GM19043 (cell line): ENCODE results near the gene CPTP.
"Not testable (repeated sequence)": the region's sequence is repeated elsewhere in the genome, so short reads cannot be mapped to it uniquely, and the experiment has no call there.

Experiments used
- ATAC-seq: cut with Tn5 transposase; IDR thresholded peaks from one replicate; pipeline ENCODE4 v1.9.1; 2021; ENCODE audit warnings: low read depth; ENCODE audit not compliant: unreplicated experiment

CPTP gene

GRCh38 chr1:1305300-1306069, 19.1 kb upstream of the CPTP start:
- no peak for ATAC-seq

- ATAC-seq, result no peak
These were observed 18.4 kb upstream of the CPTP start for GRCh38 chr1:1306070-1306660.

- no peak for ATAC-seq
These were observed 17.8 kb upstream of the CPTP start for GRCh38 chr1:1306661-1307260.

DNA sequence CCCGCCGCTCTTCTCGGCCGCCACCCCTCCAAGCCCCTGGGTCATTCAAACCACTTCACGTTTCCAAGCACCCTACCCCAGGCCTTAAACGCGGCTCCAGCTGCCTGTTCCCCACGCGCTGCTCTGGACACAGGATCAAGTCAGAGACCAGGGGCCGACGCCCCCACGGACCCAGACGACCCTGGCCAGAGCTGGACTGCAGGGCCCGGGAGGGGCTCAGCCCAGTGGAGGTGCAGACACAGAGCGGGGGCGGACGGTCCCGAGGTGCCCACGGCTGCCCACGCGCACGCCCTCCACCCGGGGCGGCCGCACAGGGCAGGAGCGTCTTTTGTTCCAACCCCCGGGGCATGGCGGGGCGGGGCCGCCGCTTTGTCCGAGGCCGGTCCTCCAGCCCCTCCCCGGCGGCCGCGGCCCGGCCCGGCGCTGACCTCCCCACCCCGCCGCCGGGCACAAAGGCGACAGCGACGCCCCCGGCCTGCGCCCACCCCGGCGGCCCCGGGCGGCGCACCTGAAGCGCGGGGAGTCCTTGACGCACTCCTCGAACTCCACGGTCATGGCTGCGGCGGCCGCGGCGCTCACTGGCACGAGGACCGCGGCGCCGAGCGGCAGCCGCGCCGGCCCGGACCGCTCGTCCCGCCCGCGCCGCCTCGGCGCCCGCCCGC, 17.2 kb upstream of the CPTP start:
- no peak for ATAC-seq

DNA sequence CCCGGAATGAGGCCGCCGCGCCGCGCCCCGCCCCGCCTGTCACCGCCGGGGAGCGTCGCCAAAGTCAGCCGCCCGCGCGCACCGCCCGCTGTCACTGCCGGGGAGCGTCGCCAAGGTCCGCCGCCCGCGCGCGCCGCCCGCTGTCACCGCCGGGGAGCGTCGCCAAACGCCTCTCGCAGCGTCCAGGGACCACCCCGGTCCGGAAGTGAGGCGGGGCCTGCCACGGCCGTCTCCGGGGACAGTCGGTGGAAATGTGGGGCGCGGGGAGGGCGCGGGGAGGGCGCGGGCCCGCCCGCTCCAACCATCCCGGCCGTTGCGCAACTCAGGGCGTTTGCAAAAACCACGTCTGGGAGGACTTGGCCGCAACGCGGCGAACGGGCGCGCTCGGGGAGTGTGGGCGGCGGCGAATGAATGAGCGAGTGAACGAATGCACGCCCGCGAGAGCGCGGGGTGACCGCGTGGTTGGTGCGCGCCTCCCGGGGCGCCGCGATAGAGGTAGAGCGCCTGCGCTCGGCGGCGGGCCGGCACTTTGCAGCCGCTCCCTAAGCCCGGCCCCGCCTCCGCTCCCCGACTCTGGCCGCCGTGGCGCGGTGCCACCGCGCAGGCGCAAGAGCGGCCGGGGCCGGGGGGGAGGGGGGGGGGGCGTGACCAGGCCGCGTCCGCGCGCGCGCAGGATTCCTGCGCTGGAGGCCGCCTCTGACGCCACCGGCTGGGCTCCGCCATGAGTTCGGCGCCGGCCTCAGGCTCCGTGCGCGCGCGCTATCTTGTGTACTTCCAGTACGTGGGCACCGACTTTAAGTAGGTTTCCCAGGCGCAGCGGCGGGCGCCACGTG, 16.5 kb upstream of the CPTP start, which contains the start of the genes ACAP3 and PUSL1:
ACAP3 (minus strand) TSS at position 8 of the 833 bp plus-strand sequence. CDS start 115 bp downstream, outside the sequence.
PUSL1 (plus strand) TSS at position 675 of the 833 bp plus-strand sequence; CDS start at position 722, 47 bp downstream.
- ATAC-seq, result peak; percentile 54

DNA sequence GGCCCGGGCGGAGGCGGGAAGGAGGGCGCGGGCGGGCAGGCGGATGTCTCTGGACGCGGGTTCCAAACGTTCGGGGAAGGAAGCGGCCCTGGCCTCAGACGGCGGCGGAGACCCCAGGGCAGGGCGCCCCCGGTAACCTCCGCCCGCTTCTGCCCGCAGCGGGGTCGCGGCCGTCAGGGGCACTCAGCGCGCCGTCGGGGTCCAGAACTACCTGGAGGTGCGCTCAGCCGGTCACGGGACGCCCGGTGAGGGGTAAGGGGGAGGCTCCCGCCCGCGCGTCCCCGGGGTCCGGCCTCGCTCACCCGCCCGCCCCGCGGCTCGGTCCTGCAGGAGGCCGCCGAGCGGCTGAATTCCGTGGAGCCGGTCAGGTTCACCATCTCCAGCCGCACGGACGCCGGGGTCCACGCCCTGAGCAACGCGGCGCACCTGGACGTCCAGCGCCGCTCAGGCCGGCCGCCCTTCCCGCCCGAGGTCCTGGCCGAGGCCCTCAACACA, 15.8 kb upstream of the CPTP start:
- no peak for ATAC-seq

DNA sequence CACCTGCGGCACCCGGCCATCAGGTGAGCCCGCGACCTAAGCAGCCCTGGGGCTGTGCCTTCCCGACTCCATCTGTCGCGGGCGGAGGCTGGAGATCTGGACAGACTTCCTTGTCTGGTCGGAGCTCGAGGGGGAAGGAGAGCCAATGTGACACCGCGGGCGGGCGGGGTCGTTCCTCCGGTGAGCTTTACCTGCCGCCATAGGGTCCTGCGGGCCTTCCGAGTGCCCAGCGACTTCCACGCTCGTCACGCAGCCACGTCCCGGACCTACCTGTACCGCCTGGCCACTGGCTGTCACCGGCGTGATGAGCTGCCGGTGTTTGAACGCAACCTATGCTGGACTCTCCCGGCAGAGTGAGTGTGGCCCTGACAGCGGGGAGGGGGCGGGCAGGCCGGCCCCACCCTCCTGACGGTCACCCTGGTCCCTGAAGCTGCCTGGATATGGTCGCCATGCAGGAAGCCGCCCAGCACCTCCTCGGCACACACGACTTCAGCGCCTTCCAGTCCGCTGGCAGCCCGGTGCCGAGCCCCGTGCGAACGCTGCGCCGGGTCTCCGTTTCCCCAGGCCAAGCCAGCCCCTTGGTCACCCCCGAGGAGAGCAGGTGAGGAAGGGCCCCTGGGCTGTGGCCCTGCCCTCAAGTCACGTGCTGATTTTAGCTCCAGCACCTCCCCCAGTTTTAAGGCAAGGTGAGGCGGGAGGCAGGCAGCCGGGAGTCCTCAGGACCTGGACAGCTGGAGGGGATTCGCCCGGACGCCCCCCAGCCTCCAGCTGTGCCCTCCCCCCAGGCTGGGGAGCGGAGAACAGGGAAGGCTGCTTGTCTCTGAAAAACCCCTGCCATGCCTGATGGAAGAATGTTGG, 15.1 kb upstream of the CPTP start:
- ATAC-seq, result no peak

GRCh38 chr1:1310109-1310385, 14.6 kb upstream of the CPTP start:
- no peak for ATAC-seq

DNA sequence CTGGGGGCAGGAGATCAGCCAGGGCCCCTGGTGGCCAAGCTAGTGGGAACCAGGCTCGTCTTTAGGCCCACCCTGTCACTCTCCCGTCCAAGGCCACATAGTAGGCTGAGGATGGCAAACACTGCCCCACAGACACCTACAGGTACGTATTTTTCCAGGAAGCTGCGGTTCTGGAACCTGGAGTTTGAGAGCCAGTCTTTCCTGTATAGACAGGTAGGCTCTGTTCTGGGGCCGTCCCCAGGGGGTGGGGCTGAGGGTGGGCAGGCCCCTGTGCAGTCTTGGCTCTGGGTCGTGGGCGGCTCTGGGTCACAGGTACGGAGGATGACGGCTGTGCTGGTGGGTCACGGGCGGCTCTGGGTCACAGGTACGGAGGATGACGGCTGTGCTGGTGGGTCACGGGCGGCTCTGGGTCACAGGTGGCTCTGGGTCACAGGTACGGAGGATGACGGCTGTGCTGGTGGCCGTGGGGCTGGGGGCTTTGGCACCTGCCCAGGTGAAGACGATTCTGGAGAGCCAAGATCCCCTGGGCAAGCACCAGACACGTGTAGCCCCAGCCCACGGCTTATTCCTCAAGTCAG, 14.0 kb upstream of the CPTP start:
- ATAC-seq, result no peak

GRCh38 chr1:1311107-1312104, 13.2 kb upstream of the CPTP start:
- ATAC-seq, result no peak

DNA sequence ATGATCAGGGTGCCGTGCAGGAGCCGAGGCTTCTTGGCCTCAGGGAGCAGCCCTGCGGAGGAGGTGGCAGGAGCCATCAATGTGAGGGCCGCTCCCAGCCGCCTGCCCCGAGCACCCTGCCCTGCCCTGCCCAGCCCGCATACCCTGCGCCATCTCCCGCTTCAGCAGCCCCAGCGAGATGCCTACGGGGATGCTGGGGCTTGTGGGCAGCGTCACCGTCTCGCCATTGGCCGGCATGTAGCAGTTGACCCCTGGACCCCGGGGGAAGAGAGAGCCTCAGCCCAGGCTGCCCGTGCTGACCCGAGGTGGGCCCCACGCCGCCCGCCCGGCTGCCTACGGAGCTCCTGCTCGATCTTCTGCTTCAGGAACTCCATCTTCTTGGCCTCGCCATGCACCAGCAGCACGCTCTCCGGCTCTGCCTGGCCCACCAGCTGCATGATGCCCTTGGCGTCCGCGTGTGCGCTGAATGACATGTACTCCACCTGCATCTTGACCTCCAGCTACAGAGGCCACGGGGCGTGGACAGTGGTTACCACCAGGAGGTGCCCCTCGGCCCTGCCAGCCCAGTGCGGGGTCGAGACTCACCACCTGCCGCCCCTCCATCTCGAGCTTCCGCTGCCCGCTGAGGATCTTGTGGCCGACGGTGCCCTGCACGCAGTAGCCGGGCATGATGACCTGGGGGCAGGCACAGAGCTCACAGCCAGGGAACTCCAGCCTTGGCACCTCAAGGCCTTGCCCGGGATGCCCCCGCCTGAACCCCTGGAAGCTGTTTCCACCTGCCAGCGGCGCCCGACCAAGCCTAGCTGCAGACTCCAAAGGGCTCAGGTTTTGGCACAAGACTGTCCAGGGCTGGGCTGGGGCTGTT, 11.9 kb upstream of the CPTP start:
- no peak for ATAC-seq

GRCh38 chr1:1313500-1314236, 10.9 kb upstream of the CPTP start:
- ATAC-seq, result no peak

DNA sequence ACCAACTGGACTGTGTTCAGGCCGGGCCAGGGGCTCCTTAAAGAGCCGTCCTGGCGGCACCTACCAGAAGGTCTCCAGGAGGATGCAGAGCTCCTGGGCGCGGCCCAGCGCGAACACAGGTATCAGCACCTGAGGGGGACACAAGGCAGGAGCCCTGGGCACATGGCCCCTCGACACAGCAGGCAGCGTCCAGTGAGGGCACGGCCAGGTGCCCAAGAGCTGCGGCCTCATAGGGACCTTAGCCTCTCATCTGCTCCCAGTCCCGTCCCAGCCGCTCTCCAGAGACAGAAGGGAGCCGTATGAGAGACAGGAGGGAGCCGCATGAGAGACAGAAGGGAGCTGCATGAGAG, 10.4 kb upstream of the CPTP start:
- ATAC-seq, result no peak

- no peak for ATAC-seq
These were observed 9.8 kb upstream of the CPTP start for GRCh38 chr1:1314678-1315335.

GRCh38 chr1:1315435-1315954, 9.1 kb upstream of the CPTP start:
- no peak for ATAC-seq

GRCh38 chr1:1316199-1316598, 8.4 kb upstream of the CPTP start:
- ATAC-seq, result not testable (repeated sequence)
